ENCODE measurements around the gene CREBL2. TPM values are rescaled to one million over a fixed set of nuclear protein-coding genes. Genes with fewer than 3 reads are reported as not detected.

Gene CREBL2
- total and polyA plus RNA-seq, 2 donors (not counting 1 experiment from before 2014, with no cell fraction given), result 6.5 to 22.1 TPM

DNA sequence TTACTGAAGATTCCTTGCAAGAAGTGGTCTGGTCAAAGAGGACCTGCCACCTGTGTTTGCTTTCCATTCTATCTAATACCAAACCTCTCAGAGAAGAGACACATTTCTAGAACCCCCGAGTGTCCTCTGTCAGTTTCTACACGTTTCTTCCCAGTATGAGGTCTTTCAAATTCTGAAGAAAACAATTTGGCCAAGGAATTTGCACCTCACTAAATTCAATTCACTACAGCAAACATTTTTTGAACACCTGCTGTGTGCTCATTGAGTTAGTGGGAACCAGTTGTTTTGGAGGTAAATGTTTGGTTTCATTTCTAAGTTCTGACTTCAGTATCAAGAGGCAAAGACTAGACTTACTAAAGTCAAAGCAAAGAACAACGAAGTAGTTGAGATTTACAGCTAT lies 64.9 kb downstream of the CREBL2 start:
- no peaks in the 10 kb centered on the region for H3K9me3 ChIP-seq (ENCODE audit: control extremely low read depth in 1 of 3, control insufficient read depth in 2 of 3, insufficient read depth in 1 of 3, low read length in 2 of 3)
- intact Hi-C loops (cut with micrococcal nuclease), result no loop called here
- no peak overlapping the region for H3K4me3 ChIP-seq (ENCODE audit: control extremely low read depth in 1 of 5, extremely low read depth in 1 of 5, insufficient read depth in 1 of 5, low read depth in 2 of 5, low read length in 4 of 5)
- H3K36me3 ChIP-seq (replicated peaks in 1 of 2; ENCODE audit: control extremely low read depth in 1 of 2, control insufficient read depth in 1 of 2, extremely low read depth in 1 of 2, insufficient read depth in 2 of 2, low read length in 1 of 2), result no peaks in the 10 kb centered on the region
- TF ChIP-seq EZH2 (IDR thresholded peaks at IDR 0.05; ENCODE audit: borderline replicate concordance, insufficient read depth, low read depth, low read length, poor library complexity, severe bottlenecking) (no peak), CTCF (IDR thresholded peaks at IDR 0.05) (no peak)
- H2AFZ ChIP-seq (ENCODE audit: insufficient read depth, low read depth, low read length, poor library complexity, severe bottlenecking), result no peak overlapping the region
- no peaks in the 10 kb centered on the region for H3K4me1 ChIP-seq (ENCODE audit: control insufficient read depth in 2 of 2, insufficient read depth in 2 of 2, low read length in 2 of 2)
- no peak overlapping the region for H3K27ac ChIP-seq (ENCODE audit: low read length in 2 of 2)
- ChIA-PET CTCF (interaction anchor here (1.0 kb wide), 1 partner anchor 31 kb away, joined by 6 read pairs; no protein-coding TSS in a partner anchor), POLR2A (no interaction called here)
- no peaks in the 10 kb centered on the region for H3K4me1 Mint-ChIP-seq
- no peaks in the 10 kb centered on the region for H3K79me2 ChIP-seq (ENCODE audit: control insufficient read depth, insufficient read depth, low read length)
- H3K4me2 ChIP-seq (replicated peaks; ENCODE audit: low read depth, low read length, poor library complexity, severe bottlenecking), result no peak overlapping the region
- no peak overlapping the region for H3K27ac Mint-ChIP-seq
- no peak overlapping the region for H3K9ac ChIP-seq (ENCODE audit: low read length)
- no peaks in the 10 kb centered on the region for H3K27me3 ChIP-seq (replicated peaks in 1 of 4; ENCODE audit: control extremely low read depth in 1 of 4, control insufficient read depth in 3 of 4, insufficient read depth in 4 of 4, low read length in 3 of 4)
- 80% methylated on average over 1 of the region's 3 CpGs for WGBS (ENCODE audit: insufficient coverage)
- H3K27me3 Mint-ChIP-seq, result no peaks in the 10 kb centered on the region
- ATAC-seq (ENCODE audit: low read depth), result no peak
- H3K4me3 Mint-ChIP-seq, result no peak overlapping the region
- H4K20me1 ChIP-seq (ENCODE audit: control insufficient read depth, insufficient read depth, low read length, poor library complexity, severe bottlenecking), result no peaks in the 10 kb centered on the region
- DNase-seq, result no peak
- no peaks in the 10 kb centered on the region for H3K9me3 Mint-ChIP-seq (ENCODE audit: insufficient read depth)

GRCh38 chr12:12681061-12681765 lies 69.5 kb downstream of the CREBL2 start:
- CTCF ChIA-PET, result interaction anchor here (0.8 to 2.1 kb wide), 3 partner anchors 20 to 319 kb away, joined by 3 to 5 read pairs (median 3); no protein-coding TSS in a partner anchor
- no peak for ATAC-seq (ENCODE audit: low read depth)
- Mint-ChIP-seq H3K27me3 (no peaks in the 10 kb centered on the region), H3K27ac (no peak overlapping the region), H3K4me3 (no peak overlapping the region), H3K4me1 (no peaks in the 10 kb centered on the region), H3K9me3 (ENCODE audit: insufficient read depth) (no peaks in the 10 kb centered on the region)
- Histone ChIP-seq H3K9ac (ENCODE audit: low read length) (no peak overlapping the region), H3K4me3 (ENCODE audit: control extremely low read depth in 1 of 5, extremely low read depth in 1 of 5, insufficient read depth in 1 of 5, low read depth in 2 of 5, low read length in 4 of 5) (no peak overlapping the region), H3K9me3 (ENCODE audit: control extremely low read depth in 1 of 3, control insufficient read depth in 2 of 3, insufficient read depth in 1 of 3, low read length in 2 of 3) (no peaks in the 10 kb centered on the region), H3K36me3 (replicated peaks in 1 of 2; ENCODE audit: control extremely low read depth in 1 of 2, control insufficient read depth in 1 of 2, extremely low read depth in 1 of 2, insufficient read depth in 2 of 2, low read length in 1 of 2) (no peaks in the 10 kb centered on the region), H3K27me3 (replicated peaks in 1 of 4; ENCODE audit: control extremely low read depth in 1 of 4, control insufficient read depth in 3 of 4, insufficient read depth in 4 of 4, low read length in 3 of 4) (no peaks in the 10 kb centered on the region), H3K27ac (ENCODE audit: low read length in 2 of 2) (no peak overlapping the region), H3K4me1 (ENCODE audit: control insufficient read depth in 2 of 2, insufficient read depth in 2 of 2, low read length in 2 of 2) (no peaks in the 10 kb centered on the region), H3K79me2 (ENCODE audit: control insufficient read depth, insufficient read depth, low read length) (no peaks in the 10 kb centered on the region), H2AFZ (ENCODE audit: insufficient read depth, low read depth, low read length, poor library complexity, severe bottlenecking) (no peak overlapping the region), H3K4me2 (replicated peaks; ENCODE audit: low read depth, low read length, poor library complexity, severe bottlenecking) (no peak overlapping the region), H4K20me1 (ENCODE audit: control insufficient read depth, insufficient read depth, low read length, poor library complexity, severe bottlenecking) (no peaks in the 10 kb centered on the region)
- 88% methylated on average over 3 of the region's 5 CpGs for WGBS (ENCODE audit: insufficient coverage)
- POLR2A ChIA-PET, result no interaction called here
- intact Hi-C loops (cut with micrococcal nuclease), result no loop called here
- DNase-seq, result no peak
- TF ChIP-seq CTCF (IDR thresholded peaks at IDR 0.05) (no peak), EZH2 (IDR thresholded peaks at IDR 0.05; ENCODE audit: borderline replicate concordance, insufficient read depth, low read depth, low read length, poor library complexity, severe bottlenecking) (no peak)
